ENCODE data around the gene NTM.

DNA sequence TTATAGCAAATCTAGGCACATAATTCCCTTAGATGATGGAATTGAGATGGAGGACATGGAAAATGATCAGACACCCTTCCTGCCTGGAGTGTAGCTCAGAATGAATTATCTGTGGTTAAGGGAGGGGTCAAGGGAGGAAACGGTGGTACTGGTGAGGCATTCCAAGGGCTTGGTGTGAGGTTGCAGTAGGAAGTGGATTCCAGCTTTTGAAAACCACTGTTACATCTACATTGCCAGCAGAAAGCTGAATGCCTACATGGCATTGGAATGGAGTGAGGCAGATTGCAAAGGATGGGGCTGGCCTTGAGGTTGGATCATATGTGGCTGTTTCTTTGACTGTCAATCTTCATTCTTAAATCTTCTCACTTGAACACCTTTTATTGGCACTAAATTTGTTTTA, 684.4 kb downstream of the NTM start:
- TF ChIP-seq, protein P1, sequence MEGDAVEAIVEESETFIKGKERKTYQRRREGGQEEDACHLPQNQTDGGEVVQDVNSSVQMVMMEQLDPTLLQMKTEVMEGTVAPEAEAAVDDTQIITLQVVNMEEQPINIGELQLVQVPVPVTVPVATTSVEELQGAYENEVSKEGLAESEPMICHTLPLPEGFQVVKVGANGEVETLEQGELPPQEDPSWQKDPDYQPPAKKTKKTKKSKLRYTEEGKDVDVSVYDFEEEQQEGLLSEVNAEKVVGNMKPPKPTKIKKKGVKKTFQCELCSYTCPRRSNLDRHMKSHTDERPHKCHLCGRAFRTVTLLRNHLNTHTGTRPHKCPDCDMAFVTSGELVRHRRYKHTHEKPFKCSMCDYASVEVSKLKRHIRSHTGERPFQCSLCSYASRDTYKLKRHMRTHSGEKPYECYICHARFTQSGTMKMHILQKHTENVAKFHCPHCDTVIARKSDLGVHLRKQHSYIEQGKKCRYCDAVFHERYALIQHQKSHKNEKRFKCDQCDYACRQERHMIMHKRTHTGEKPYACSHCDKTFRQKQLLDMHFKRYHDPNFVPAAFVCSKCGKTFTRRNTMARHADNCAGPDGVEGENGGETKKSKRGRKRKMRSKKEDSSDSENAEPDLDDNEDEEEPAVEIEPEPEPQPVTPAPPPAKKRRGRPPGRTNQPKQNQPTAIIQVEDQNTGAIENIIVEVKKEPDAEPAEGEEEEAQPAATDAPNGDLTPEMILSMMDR (IDR thresholded peaks at IDR 0.05; ENCODE audit: poor library complexity) = no peak
- TF ChIP-seq EZH2 (IDR thresholded peaks at IDR 0.05; ENCODE audit: borderline replicate concordance) = no peak
- no peak for TF ChIP-seq EZH2phosphoT487 (IDR thresholded peaks at IDR 0.05; ENCODE audit: low read depth, severe bottlenecking, unreplicated experiment)

Measured in hepatocyte (in vitro differentiated cells).